Progenitor cell of endocrine pancreas (in vitro differentiated cells): ENCODE results near the gene ZDHHC24. TPM values are rescaled to one million over a fixed set of nuclear protein-coding genes. Genes with fewer than 3 reads are reported as not detected.
"Not testable (repeated sequence)": the region's sequence is repeated elsewhere in the genome, so short reads cannot be mapped to it uniquely, and the experiment has no call there.

ENCODE experiments used
- DNase-seq: peaks from one replicate; pipeline ENCODE4 v3.0.0; 2021; ENCODE audit warnings: low spot score; ENCODE audit not compliant: unreplicated experiment
- H3K27ac Mint-ChIP-seq: 2 replicates; pipeline ENCODE4 v1.8.0; 2021; ENCODE audit warnings: mild to moderate bottlenecking, moderate library complexity, mixed read lengths
- H3K27me3 Mint-ChIP-seq: 2 replicates; pipeline ENCODE4 v1.8.0; 2021; ENCODE audit warnings: mixed read lengths
- H3K36me3 Mint-ChIP-seq: 2 replicates; pipeline ENCODE4 v1.8.0; 2022; ENCODE audit warnings: mixed read lengths; ENCODE audit not compliant: insufficient read depth
- H3K4me1 Mint-ChIP-seq: 2 replicates; pipeline ENCODE4 v1.8.0; 2021; ENCODE audit warnings: low read depth, mixed read lengths
- H3K4me3 Mint-ChIP-seq: 2 replicates; pipeline ENCODE4 v1.8.0; 2021; ENCODE audit warnings: low read depth, mild to moderate bottlenecking, moderate library complexity, mixed read lengths
- H3K9me3 Mint-ChIP-seq: 2 replicates; pipeline ENCODE4 v1.8.0; 2021; ENCODE audit warnings: low read depth, mixed read lengths
- total RNA-seq: library from RNA; stranded (reverse); gene quantifications from 2 replicates; pipeline ENCODE4 v1.2.1, GENCODE V29; 2021
- TF ChIP-seq, protein P1 (sequence below): fragments of 200-600 bp; sonication (generic); IDR thresholded peaks from one replicate; pipeline ENCODE4 v1.5.0; 2021; ENCODE audit warnings: antibody characterized with exemption, mild to moderate bottlenecking; ENCODE audit not compliant: unreplicated experiment

Gene ZDHHC24
- total RNA-seq, 1 donor from 2014 or later = 9.7 TPM

DNA sequence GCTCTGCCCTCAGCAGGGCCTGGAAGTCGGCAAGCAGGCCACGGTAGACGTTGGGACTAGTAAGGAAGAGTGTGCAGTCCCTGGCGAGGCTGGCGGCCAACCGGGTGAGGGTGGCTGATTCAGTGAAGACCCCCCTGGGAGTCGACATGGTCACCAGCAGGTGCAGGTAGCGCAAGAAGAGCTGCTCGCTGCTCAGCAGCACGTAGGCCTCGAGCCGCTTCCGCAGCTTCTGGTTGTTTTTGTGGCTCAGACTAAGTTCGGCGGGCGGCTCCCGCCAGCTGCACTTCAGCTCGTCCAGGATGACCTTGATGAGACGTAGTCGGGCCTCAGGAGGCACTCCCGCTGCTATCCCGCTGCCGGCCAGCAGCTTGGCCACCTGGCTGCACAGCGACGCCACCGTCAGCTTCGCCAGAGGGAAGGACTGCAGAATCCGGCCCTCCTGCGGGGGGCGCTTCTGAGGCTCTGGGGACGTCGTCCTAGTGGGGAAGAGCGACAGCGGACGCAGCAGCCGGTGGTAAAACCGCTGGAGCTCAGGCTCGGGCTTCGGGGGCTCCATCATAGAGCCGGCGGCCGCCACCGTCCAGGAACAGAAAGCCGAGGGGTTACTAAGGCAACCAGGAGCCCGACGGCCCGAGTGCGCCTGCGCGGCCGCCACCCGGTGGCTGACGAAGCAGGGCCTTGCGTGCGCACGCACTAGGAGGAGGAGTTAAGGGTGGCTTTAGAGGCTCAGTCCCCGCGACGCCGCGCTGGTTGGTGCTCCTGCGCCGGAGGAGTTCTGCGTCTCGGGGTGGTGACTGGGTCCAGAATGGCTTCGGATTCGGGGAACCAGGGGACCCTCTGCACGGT, 46.8 kb upstream of the ZDHHC24 start, which contains the start of the genes CCDC87 and CCS:
Gene CCDC87, minus strand, starts transcription at position 607 of the 846 bp plus-strand sequence. Its CDS starts 48 bp downstream, at position 559.
Gene CCS, plus strand, starts transcription at position 729 of the 846 bp plus-strand sequence. Its CDS starts 77 bp downstream, at position 806.
- Mint-ChIP-seq H3K9me3 (peaks cover 15% of the 10 kb centered on the region), H3K27me3 (no peaks in the 10 kb centered on the region), H3K27ac (peak within 1 kb of the TSS; percentile 87), H3K4me3 (peak within 1 kb of the TSS; percentile 98), H3K4me1 (peaks cover 7% of the 10 kb centered on the region), H3K36me3 (peaks cover 8% of the 10 kb centered on the region)
- TF ChIP-seq, protein P1, sequence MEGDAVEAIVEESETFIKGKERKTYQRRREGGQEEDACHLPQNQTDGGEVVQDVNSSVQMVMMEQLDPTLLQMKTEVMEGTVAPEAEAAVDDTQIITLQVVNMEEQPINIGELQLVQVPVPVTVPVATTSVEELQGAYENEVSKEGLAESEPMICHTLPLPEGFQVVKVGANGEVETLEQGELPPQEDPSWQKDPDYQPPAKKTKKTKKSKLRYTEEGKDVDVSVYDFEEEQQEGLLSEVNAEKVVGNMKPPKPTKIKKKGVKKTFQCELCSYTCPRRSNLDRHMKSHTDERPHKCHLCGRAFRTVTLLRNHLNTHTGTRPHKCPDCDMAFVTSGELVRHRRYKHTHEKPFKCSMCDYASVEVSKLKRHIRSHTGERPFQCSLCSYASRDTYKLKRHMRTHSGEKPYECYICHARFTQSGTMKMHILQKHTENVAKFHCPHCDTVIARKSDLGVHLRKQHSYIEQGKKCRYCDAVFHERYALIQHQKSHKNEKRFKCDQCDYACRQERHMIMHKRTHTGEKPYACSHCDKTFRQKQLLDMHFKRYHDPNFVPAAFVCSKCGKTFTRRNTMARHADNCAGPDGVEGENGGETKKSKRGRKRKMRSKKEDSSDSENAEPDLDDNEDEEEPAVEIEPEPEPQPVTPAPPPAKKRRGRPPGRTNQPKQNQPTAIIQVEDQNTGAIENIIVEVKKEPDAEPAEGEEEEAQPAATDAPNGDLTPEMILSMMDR = peak; percentile 63
- DNase-seq = peak; percentile 91

DNA sequence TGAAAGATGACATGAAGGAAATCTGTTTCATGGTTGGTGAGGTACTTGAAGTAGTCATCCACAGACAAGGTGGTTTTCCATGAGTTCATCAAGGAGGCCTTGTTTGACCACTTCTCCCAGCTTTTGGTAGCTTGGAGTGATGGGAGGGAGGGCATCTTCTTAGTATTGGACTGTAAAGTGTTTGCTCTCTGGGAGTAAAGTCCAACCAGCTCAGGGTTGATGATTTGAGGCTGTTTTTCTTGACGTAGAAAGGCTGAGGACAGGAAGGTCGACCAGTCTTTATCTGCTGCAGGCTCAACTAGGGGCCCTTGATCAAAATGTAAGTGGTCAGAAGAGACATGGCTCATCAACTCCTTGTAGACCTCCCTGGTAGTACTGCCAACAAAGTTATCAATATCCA, 45.3 kb upstream of the ZDHHC24 start:
- Mint-ChIP-seq H3K27me3 (no peaks in the 10 kb centered on the region), H3K9me3 (peaks cover 17% of the 10 kb centered on the region), H3K4me3 (no peak overlapping the region), H3K27ac (no peak overlapping the region), H3K36me3 (peaks cover 8% of the 10 kb centered on the region), H3K4me1 (peaks cover 7% of the 10 kb centered on the region)
- TF ChIP-seq, protein P1 = no peak
- no peak for DNase-seq

DNA sequence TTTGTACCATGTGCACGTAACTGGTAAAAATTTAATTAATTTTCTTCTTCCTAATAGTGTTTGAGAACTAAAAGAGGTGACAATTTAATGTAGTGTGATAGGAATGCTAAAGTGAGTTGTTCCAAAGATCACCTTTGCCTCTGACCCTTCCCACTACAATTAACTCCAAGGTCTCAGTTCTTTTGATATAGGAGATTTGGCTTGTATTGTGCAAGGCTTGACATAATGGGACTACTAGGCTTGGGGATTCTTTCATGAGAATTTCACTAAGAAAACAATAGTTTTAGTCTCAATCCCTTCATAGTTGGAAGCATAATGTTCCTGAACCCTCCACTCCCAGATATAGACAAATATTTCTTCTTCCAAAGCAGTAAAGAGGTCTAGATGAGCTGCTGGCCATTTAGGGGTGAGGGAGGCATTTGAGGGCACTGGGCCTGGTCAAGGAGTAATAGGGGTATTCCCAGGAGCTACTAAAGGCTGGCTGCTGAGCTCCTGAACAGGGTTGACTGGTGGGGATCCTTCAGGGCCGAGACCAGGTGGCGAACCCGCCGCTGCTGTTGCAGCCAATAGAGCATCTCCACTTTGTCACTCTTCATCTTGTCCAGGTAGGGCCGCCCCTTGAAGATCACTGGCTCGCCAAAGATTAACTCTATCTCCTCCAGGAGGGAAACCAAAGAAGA, 44.3 kb upstream of the ZDHHC24 start:
- Mint-ChIP-seq H3K4me3 (peak overlapping the region; percentile 26), H3K36me3 (peaks cover 8% of the 10 kb centered on the region), H3K27me3 (no peaks in the 10 kb centered on the region), H3K27ac (no peak overlapping the region), H3K9me3 (peaks cover 17% of the 10 kb centered on the region), H3K4me1 (peaks cover 6% of the 10 kb centered on the region)
- DNase-seq = no peak
- TF ChIP-seq, protein P1 = no peak

DNA sequence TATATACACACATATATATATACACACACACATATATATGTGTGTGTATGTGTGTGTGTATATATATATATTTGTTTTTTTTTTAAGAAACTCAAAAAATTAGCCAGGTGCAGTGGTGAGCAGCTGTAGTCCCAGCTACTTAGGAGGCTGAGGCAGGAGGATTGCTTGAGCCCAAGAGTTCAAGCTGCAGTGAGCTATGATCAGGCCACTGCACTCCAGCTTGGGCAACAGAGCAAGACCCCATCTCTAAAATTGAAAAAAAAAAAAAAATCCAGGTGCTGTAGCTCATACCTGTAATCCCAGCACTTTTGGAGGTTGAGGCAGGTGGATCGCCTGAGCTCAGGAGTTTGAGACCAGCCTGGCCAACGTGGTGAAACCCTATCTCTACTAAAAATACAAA, 43.5 kb upstream of the ZDHHC24 start:
- H3K27ac Mint-ChIP-seq, H3K4me1 Mint-ChIP-seq, H3K36me3 Mint-ChIP-seq, DNase-seq, H3K4me3 Mint-ChIP-seq, H3K27me3 Mint-ChIP-seq: not testable (repeated sequence)
- H3K9me3 Mint-ChIP-seq = peaks cover 17% of the 10 kb centered on the region

DNA sequence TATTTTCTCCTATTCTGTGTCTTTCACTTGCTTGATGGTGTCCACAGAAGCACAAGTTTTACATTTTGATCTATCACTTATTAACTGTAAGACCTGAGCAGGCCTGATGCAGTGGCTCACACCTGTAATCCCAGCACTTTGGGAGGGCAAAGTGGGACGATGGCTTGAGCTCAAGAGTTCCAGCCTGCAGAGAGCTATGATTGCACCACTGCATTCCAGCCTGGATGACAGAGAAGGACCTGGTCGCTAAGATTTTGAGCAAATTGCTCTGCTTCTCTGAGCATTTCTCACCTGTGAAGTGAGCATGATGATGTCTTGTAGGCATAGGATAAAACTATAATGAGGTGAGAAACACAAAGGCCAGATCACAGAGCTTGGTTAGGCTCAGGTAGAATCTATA, 40.3 kb upstream of the ZDHHC24 start:
- TF ChIP-seq, protein P1 = no peak
- DNase-seq = no peak
- H3K4me3 Mint-ChIP-seq = no peak overlapping the region

DNA sequence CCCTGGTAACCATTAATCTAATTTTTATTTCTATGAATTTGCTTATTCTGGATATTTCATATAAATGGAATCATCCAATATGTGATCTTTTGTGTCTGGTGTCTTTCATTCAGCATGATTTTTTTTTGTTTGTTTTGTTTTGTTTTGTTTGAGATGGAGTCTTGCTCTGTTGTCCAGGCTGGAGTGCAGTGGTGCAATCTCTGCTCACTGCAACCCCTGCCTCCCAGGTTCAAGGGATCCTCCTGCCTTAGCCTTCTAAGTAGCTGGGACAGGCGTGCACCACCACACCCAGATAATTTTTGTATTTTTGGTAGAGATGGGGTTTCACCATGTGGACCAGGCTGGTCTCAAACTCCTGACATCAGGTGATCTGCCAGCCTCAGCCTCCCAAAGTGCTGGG, 39.6 kb upstream of the ZDHHC24 start:
- H3K27ac Mint-ChIP-seq, H3K36me3 Mint-ChIP-seq, H3K4me1 Mint-ChIP-seq, H3K27me3 Mint-ChIP-seq, DNase-seq, H3K4me3 Mint-ChIP-seq: not testable (repeated sequence)
- peaks cover 13% of the 10 kb centered on the region for H3K9me3 Mint-ChIP-seq

More for the DNA sequence above, 40.3 kb upstream of the ZDHHC24 start:
- Mint-ChIP-seq H3K4me1 (no peaks in the 10 kb centered on the region), H3K9me3 (peaks cover 16% of the 10 kb centered on the region), H3K27ac (peak overlapping the region; percentile 31), H3K27me3 (no peaks in the 10 kb centered on the region), H3K36me3 (peaks cover 1% of the 10 kb centered on the region)

DNA sequence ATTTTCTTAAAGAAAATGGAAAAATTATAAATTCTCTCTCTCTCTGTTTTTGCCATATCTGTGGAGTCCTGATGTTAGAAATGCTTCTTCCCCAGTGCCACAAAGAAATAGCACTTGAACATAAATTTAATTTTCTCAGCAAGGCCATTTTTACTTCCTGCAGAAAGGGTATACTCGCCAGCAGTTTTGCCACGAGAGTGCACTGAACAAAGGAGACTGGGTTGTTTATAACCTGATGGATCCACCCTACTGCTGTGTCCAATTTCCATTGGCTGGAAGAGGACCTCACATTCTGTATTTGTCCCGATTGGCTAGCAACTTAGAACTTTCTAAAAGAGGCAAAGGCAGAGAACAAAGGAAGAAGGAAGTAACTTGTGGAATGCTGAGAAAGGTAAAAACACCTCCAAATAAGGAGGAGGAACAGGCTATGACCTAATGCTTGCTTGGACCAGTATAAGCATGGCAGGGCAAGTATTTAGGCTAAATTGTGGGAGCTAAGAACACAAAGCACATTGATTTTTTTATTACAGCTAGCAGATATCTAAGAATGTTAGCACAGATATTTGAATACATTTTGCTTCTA, 36.8 kb upstream of the ZDHHC24 start:
- H3K36me3 Mint-ChIP-seq, DNase-seq, H3K9me3 Mint-ChIP-seq, H3K4me3 Mint-ChIP-seq, H3K4me1 Mint-ChIP-seq: not testable (repeated sequence)
- peaks cover 12% of the 10 kb centered on the region for H3K27me3 Mint-ChIP-seq
- peak overlapping the region; percentile 84 for H3K27ac Mint-ChIP-seq
